Transverse colon (tissue), 4 donors: ENCODE data around the gene CACNA1A. TPM values are rescaled to one million over a fixed set of nuclear protein-coding genes. Genes with fewer than 3 reads are reported as not detected.
A peak's percentile ranks its signal among the peaks of the same experiment; 100 is the strongest.

Source experiments
- DNase-seq: peaks from one replicate; pipeline ENCODE4 v3.0.0-alpha.2; 2019
- H3K27ac ChIP-seq, 4 donors: fragments of 200-600 bp; sonication (generic); 2 replicates each; pipeline ENCODE4 v1.5.1; 2016 to 2018; ENCODE audit warnings: inconsistent platforms in 4 of 4
- H3K27me3 ChIP-seq: fragments of 200-600 bp; sonication (generic); 2 replicates; pipeline ENCODE4 v1.5.1; 2017; ENCODE audit warnings: inconsistent platforms
- H3K36me3 ChIP-seq, 4 donors: fragments of 200-600 bp; sonication (generic); 2 replicates each; pipeline ENCODE4 v1.5.1; 2017 to 2019; ENCODE audit warnings: inconsistent platforms in 4 of 4
- H3K4me1 ChIP-seq, 4 donors: fragments of 200-600 bp; sonication (generic); 2 replicates each; pipeline ENCODE4 v1.5.1; 2017 to 2020; ENCODE audit warnings: inconsistent platforms in 4 of 4
- H3K4me3 ChIP-seq, 4 donors: fragments of 200-600 bp; sonication (generic); 1 replicate in 1 of 4; 2 replicates in 3 of 4; pipeline versions ENCODE4 v1.5.1 to v1.6.1; 2017 to 2019; ENCODE audit warnings: inconsistent platforms in 4 of 4
- H3K9me3 ChIP-seq, 2 donors: fragments of 200-600 bp; sonication (generic); 2 replicates each; pipeline ENCODE4 v1.5.1; 2017 to 2019; ENCODE audit warnings: inconsistent platforms in 2 of 2
- EP300 ChIP-seq: sonication (generic); formaldehyde crosslinking; IDR thresholded peaks from one replicate; pipeline ENCODE4 v1.6.1; 2017; ENCODE audit warnings: antibody characterized with exemption, low read depth
- POLR2A ChIP-seq: fragments of 450-650 bp; IDR thresholded peaks from one replicate; pipeline ENCODE4 v1.6.1; 2016; ENCODE audit warnings: antibody characterized with exemption, mild to moderate bottlenecking, moderate library complexity
- POLR2AphosphoS5 ChIP-seq, 3 donors: sonication (generic); formaldehyde crosslinking; IDR thresholded peaks; one replicate each; pipeline ENCODE4 v1.6.1; 2016; ENCODE audit warnings: antibody characterized with exemption in 3 of 3
- WGBS, 2 donors: methylation state at CpG; one replicate each; pipeline ENCODE4 v1.1.5; 2018; ENCODE audit warnings: low coverage in 1 of 2; 5-methylcytosine and 5-hydroxymethylcytosine counted together
- in situ Hi-C, 4 donors: fragments of 200-750 bp; cut with MboI; loops; one replicate each; pipeline versions ENCODE4 v1.15.0 to v1.15.1; 2017; ENCODE audit warnings: low sequenced_read_pairs in 3 of 4, low pct_ligation_motif_present in 1 of 4, low pct_unique_long_range_greater_than_20kb in 1 of 4
- intact Hi-C: fragments of 100-400 bp; cut with DNase I; formaldehyde crosslinking; loops from one replicate; pipeline ENCODE4 v1.15.1; 2023; ENCODE audit warnings: low total_unique reads
- total RNA-seq, 4 donors: library from RNA; depleted of rRNA; stranded (reverse); fragments of >200 nt; gene quantifications; one replicate each; pipeline ENCODE4 v1.1.0, GENCODE V29; 2016
- TF ChIP-seq, protein P1 (sequence below), 5 experiments: fragments of 200-600 bp in 3 of 5; fragments of 450-650 bp in 2 of 5; sonication (generic) in 3 of 5; IDR thresholded peaks; 1 replicate in 2 of 5; 2 replicates in 3 of 5; pipeline ENCODE4 v1.5.1; 2016 to 2017; ENCODE audit warnings: antibody characterized with exemption in 5 of 5, inconsistent platforms in 3 of 5, mild to moderate bottlenecking in 2 of 5, moderate library complexity in 1 of 5

Gene CACNA1A
- total RNA-seq, 4 donors from 2014 or later = 2.9 to 15.7 (median 5.2) TPM

GRCh38 chr19:13198634-13199033, 307.6 kb downstream of the CACNA1A start:
- DNase-seq = no peak
- no peaks in the 10 kb centered on the region for H3K36me3 ChIP-seq
- H3K4me1 ChIP-seq = peaks cover 0 to 24% (median 15%) of the 10 kb centered on the region in 4 donors
- no peaks in the 10 kb centered on the region for H3K27me3 ChIP-seq
- no peak for TF ChIP-seq POLR2A
- TF ChIP-seq, protein P1, sequence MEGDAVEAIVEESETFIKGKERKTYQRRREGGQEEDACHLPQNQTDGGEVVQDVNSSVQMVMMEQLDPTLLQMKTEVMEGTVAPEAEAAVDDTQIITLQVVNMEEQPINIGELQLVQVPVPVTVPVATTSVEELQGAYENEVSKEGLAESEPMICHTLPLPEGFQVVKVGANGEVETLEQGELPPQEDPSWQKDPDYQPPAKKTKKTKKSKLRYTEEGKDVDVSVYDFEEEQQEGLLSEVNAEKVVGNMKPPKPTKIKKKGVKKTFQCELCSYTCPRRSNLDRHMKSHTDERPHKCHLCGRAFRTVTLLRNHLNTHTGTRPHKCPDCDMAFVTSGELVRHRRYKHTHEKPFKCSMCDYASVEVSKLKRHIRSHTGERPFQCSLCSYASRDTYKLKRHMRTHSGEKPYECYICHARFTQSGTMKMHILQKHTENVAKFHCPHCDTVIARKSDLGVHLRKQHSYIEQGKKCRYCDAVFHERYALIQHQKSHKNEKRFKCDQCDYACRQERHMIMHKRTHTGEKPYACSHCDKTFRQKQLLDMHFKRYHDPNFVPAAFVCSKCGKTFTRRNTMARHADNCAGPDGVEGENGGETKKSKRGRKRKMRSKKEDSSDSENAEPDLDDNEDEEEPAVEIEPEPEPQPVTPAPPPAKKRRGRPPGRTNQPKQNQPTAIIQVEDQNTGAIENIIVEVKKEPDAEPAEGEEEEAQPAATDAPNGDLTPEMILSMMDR (IDR thresholded peaks at IDR 0.05) = no peak
- no peak for TF ChIP-seq POLR2AphosphoS5 (IDR thresholded peaks at IDR 0.05)
- no peak for TF ChIP-seq EP300
- in situ Hi-C loops (loop anchor here in 1 of 4 donors (10.0 kb wide), 1 partner anchor 56 kb away; no protein-coding TSS in a partner anchor), intact Hi-C loops (no loop called here)
- no peak overlapping the region for H3K4me3 ChIP-seq
- 70 to 91% methylated on average over 2 to 18 of the region's 18 CpGs for WGBS, 2 donors
- H3K27ac ChIP-seq = no peak overlapping the region
- no peaks in the 10 kb centered on the region for H3K9me3 ChIP-seq

DNA sequence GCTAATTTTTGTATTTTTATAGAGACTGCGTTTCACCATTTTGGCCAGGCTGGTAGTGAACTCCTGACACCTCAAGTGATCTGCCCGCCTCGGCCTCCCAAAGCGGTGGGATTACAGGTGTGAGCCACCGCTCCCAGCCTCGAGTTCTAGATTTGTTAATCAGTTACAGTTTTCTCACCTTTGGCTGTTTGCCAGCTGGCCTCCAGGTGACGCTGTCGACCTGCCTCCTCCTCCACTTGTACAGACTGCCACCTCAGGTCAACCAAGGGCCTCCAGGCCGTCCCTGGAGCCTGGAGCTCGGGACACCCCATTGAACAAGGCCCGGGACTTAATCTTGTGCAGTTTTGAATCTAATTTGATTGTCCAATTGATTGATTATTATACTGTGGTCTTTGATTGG, 310.6 kb downstream of the CACNA1A start:
- H3K4me1 ChIP-seq = peaks cover 0 to 42% (median 21%) of the 10 kb centered on the region in 4 donors

GRCh38 chr19:13190781-13191540, 315.3 kb downstream of the CACNA1A start:
- intact Hi-C loops (no loop called here), in situ Hi-C loops (loop anchor here in 1 of 4 donors (10.0 kb wide), 1 partner anchor 64 kb away; no protein-coding TSS in a partner anchor)
- Histone ChIP-seq H3K36me3 (no peaks in the 10 kb centered on the region), H3K27ac (peak overlapping the region; percentile 45 to 78 (median 66)), H3K4me3 (no peak overlapping the region), H3K4me1 (peaks cover 0 to 43% (median 21%) of the 10 kb centered on the region in 4 donors), H3K27me3 (no peaks in the 10 kb centered on the region), H3K9me3 (no peaks in the 10 kb centered on the region)
- TF ChIP-seq POLR2AphosphoS5 (IDR thresholded peaks at IDR 0.05) = peak in 2 of 3 donors; percentile 34 to 47
- TF ChIP-seq POLR2A = peak; percentile 39
- TF ChIP-seq, protein P1 (IDR thresholded peaks at IDR 0.05) = peak in 1 of 5 experiments; percentile 18
- TF ChIP-seq EP300 = no peak
- peak; percentile 82 for DNase-seq
- WGBS, 2 donors = 70 to 100% methylated on average over 5 to 15 of the region's 19 CpGs

More for the DNA sequence above, 310.6 kb downstream of the CACNA1A start:
- in situ Hi-C loops (loop anchor here in 1 of 4 donors (10.0 kb wide), 1 partner anchor 59 kb away; no protein-coding TSS in a partner anchor), intact Hi-C loops (no loop called here)
- peak overlapping the region in 2 of 4 donors; percentile 48 to 60 for H3K27ac ChIP-seq
- H3K4me3 ChIP-seq = no peak overlapping the region
- no peaks in the 10 kb centered on the region for H3K27me3 ChIP-seq
- no peaks in the 10 kb centered on the region for H3K36me3 ChIP-seq
- H3K9me3 ChIP-seq = no peaks in the 10 kb centered on the region
- no peak for TF ChIP-seq POLR2AphosphoS5 (IDR thresholded peaks at IDR 0.05)
- TF ChIP-seq, protein P1 (IDR thresholded peaks at IDR 0.05) = peak in 2 of 5 experiments; percentile 31 to 41
- 45% methylated on average over 11 of the region's 11 CpGs; no CpG with 5 or more reads in 1 of the 2 donors for WGBS, 2 donors
- DNase-seq = peak; percentile 85

- 76 to 85% methylated on average over 3 to 4 of the region's 4 CpGs for WGBS, 2 donors
- no peak for DNase-seq
- Histone ChIP-seq H3K27me3 (no peaks in the 10 kb centered on the region), H3K9me3 (no peaks in the 10 kb centered on the region), H3K36me3 (no peaks in the 10 kb centered on the region), H3K4me1 (peaks cover 0 to 30% (median 14%) of the 10 kb centered on the region in 4 donors), H3K27ac (no peak overlapping the region), H3K4me3 (no peak overlapping the region)
- TF ChIP-seq POLR2AphosphoS5 (IDR thresholded peaks at IDR 0.05) (no peak), POLR2A (no peak), EP300 (no peak)
- TF ChIP-seq, protein P1 (IDR thresholded peaks at IDR 0.05) = no peak
- in situ Hi-C loops (no loop called here), intact Hi-C loops (no loop called here)
Observed at GRCh38 chr19:13189600-13189999, 316.7 kb downstream of the CACNA1A start.
